ENCODE results near the gene TMC7. TPM values are rescaled to one million over a fixed set of nuclear protein-coding genes. Genes with fewer than 3 reads are reported as not detected.

The TMC7 gene
- total and polyA plus RNA-seq, 2 of the 8 experiments (the other 6 are each of a cell fraction or from before 2014, with no cell fraction given): 2.3 to 2.6 TPM

- Histone ChIP-seq H4K91ac (replicated peaks; ENCODE audit: insufficient read length, low read length) (no peak overlapping the region), H3K56ac (replicated peaks; ENCODE audit: insufficient read length, low read depth, low read length) (no peak overlapping the region), H3K4me1 (replicated peaks in 1 of 4; ENCODE audit: control insufficient read depth in 3 of 4, insufficient read depth in 4 of 4, low read length in 3 of 4) (no peaks in the 10 kb centered on the region), H2AFZ (ENCODE audit: low read length) (no peak overlapping the region), H3K4ac (replicated peaks; ENCODE audit: insufficient read length, low read depth, low read length) (no peak overlapping the region), H3K79me2 (ENCODE audit: control insufficient read depth in 1 of 2, insufficient read depth in 2 of 2, low read length in 2 of 2) (no peaks in the 10 kb centered on the region), H4K20me1 (replicated peaks in 1 of 2; ENCODE audit: control insufficient read depth in 1 of 2, insufficient read depth in 2 of 2, low read length in 2 of 2) (peaks cover 0 to 1% of the 10 kb centered on the region in 2 experiments), H3K18ac (ENCODE audit: extremely low read depth, low read length) (no peak overlapping the region), H3K14ac (ENCODE audit: insufficient read length) (no peak overlapping the region), H2BK12ac (ENCODE audit: low read depth, low read length) (no peak overlapping the region), H3K36me3 (ENCODE audit: control insufficient read depth in 2 of 4, insufficient read depth in 4 of 4, low read length in 3 of 4) (peaks cover 0 to 5% (median 0%) of the 10 kb centered on the region in 4 experiments; a peak in 3 of 8 replicates), H2AK5ac (ENCODE audit: low read depth, low read length) (no peak overlapping the region), H4K5ac (ENCODE audit: insufficient read length, low read depth, low read length) (no peak overlapping the region), H4K8ac (ENCODE audit: extremely low read depth, insufficient read depth, low read length) (no peak overlapping the region), H3K4me2 (ENCODE audit: insufficient read depth in 1 of 2, low read depth in 2 of 2, low read length in 2 of 2) (no peak overlapping the region), H3K79me1 (ENCODE audit: low read depth, low read length) (no peaks in the 10 kb centered on the region), H3K23ac (ENCODE audit: insufficient read length) (no peak overlapping the region), H3K23me2 (ENCODE audit: low read depth, low read length) (no peaks in the 10 kb centered on the region), H3K9me3 (ENCODE audit: insufficient read depth in 2 of 2, low read depth in 1 of 2, low read length in 1 of 2) (no peaks in the 10 kb centered on the region), H3K4me3 (ENCODE audit: extremely low read depth in 1 of 4, insufficient read depth in 2 of 4, low read depth in 3 of 4, low read length in 4 of 4) (no peak overlapping the region), H3K9ac (replicated peaks in 1 of 4; ENCODE audit: extremely low read depth in 1 of 4, low read depth in 3 of 4, low read length in 3 of 4) (no peak overlapping the region), H3K27ac (ENCODE audit: low read depth, low read length) (no peak overlapping the region), H3K27me3 (replicated peaks in 1 of 4; ENCODE audit: control insufficient read depth in 3 of 4, extremely low read depth in 1 of 4, insufficient read depth in 3 of 4, low read length in 3 of 4) (no peaks in the 10 kb centered on the region), H2BK15ac (ENCODE audit: low read length) (no peak overlapping the region), H2BK120ac (replicated peaks; ENCODE audit: low read depth, low read length) (no peak overlapping the region), H2BK20ac (ENCODE audit: low read length) (no peak overlapping the region), H2BK5ac (ENCODE audit: low read depth, low read length) (no peak overlapping the region)
- 90% methylated on average over 2 of the region's 2 CpGs; no CpG with 5 or more reads in 1 of the 2 experiments for WGBS, 2 experiments (ENCODE audit: extremely low coverage in 1 of 2, insufficient coverage in 1 of 2, insufficient read length in 1 of 2, insufficient replicate concordance in 2 of 2, low coverage in 1 of 2, low lambda C conversion rate in 2 of 2, missing lambda C conversion rate in 1 of 2)
- TF ChIP-seq SAP30 (IDR thresholded peaks at IDR 0.05; ENCODE audit: insufficient read depth, insufficient replicate concordance, low read length): no peak
- TF ChIP-seq RBBP5 (IDR thresholded peaks at IDR 0.05; ENCODE audit: borderline replicate concordance, low read depth, low read length): no peak
- TF ChIP-seq RNF2 (IDR thresholded peaks at IDR 0.05; ENCODE audit: borderline replicate concordance, low read depth, low read length, missing control alignments, poor library complexity, severe bottlenecking): no peak
- TF ChIP-seq TAF1 (IDR thresholded peaks at IDR 0.05; ENCODE audit: low read depth, low read length): no peak
- TF ChIP-seq HDAC6 (IDR thresholded peaks at IDR 0.05; ENCODE audit: low read depth, low read length): no peak
- TF ChIP-seq KDM1A (IDR thresholded peaks at IDR 0.05; ENCODE audit: borderline replicate concordance, low read length): no peak
- TF ChIP-seq NRF1 (IDR thresholded peaks at IDR 0.05; ENCODE audit: low read depth, low read length): no peak
- no peak for TF ChIP-seq TEAD4 (IDR thresholded peaks at IDR 0.05; ENCODE audit: low read depth, low read length)
- TF ChIP-seq, protein P1, sequence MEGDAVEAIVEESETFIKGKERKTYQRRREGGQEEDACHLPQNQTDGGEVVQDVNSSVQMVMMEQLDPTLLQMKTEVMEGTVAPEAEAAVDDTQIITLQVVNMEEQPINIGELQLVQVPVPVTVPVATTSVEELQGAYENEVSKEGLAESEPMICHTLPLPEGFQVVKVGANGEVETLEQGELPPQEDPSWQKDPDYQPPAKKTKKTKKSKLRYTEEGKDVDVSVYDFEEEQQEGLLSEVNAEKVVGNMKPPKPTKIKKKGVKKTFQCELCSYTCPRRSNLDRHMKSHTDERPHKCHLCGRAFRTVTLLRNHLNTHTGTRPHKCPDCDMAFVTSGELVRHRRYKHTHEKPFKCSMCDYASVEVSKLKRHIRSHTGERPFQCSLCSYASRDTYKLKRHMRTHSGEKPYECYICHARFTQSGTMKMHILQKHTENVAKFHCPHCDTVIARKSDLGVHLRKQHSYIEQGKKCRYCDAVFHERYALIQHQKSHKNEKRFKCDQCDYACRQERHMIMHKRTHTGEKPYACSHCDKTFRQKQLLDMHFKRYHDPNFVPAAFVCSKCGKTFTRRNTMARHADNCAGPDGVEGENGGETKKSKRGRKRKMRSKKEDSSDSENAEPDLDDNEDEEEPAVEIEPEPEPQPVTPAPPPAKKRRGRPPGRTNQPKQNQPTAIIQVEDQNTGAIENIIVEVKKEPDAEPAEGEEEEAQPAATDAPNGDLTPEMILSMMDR (IDR thresholded peaks at IDR 0.05; ENCODE audit: control extremely low read depth in 1 of 3, insufficient read depth in 1 of 3, low read depth in 1 of 3, low read length in 3 of 3): no peak
- TF ChIP-seq CBX5 (IDR thresholded peaks at IDR 0.05; ENCODE audit: low read depth, low read length): no peak
- no peak for TF ChIP-seq SP4 (IDR thresholded peaks at IDR 0.05; ENCODE audit: low read length)
- no peak for TF ChIP-seq BACH1 (IDR thresholded peaks at IDR 0.05; ENCODE audit: low read length)
- CTCF ChIA-PET (ENCODE audit: partially characterized antibody): interaction anchor here (1.6 kb wide), 1 partner anchor 18 kb away, joined by 5 read pairs; no protein-coding TSS in a partner anchor
- no peak for FAIRE-seq
- POLR2A ChIA-PET (ENCODE audit: partially characterized antibody): interaction anchor here (0.5 kb wide), 1 partner anchor 43 kb away, joined by 3 read pairs; no protein-coding TSS in a partner anchor
- DNase-seq (ENCODE audit: low read depth in 1 of 2, low spot score in 2 of 2): no peak
Measured at GRCh38 chr16:19040400-19040799, 56.7 kb downstream of the TMC7 start.

Data from H1 (cell line).